ENCODE results near the gene SUV39H1. TPM values are rescaled to one million over a fixed set of nuclear protein-coding genes. Genes with fewer than 3 reads are reported as not detected.

The SUV39H1 gene
- total RNA-seq, 4 donors from 2014 or later: 5.9 to 15.1 (median 8.7) TPM

GRCh38 chrX:48700951-48701653 lies 4.6 kb downstream of the SUV39H1 start:
- TF ChIP-seq POLR2AphosphoS5 (IDR thresholded peaks at IDR 0.05) (no peak), POLR2A (IDR thresholded peaks at IDR 0.05) (no peak), EP300 (IDR thresholded peaks at IDR 0.05) (no peak), CTCF (IDR thresholded peaks at IDR 0.05) (no peak)
- peaks cover 15% of the 10 kb centered on the region for H3K4me1 ChIP-seq
- 67% methylated on average over 1 of the region's 3 CpGs for WGBS
- DNase-seq (ENCODE audit: low spot score in 2 of 2): no peak
- H3K36me3 ChIP-seq: peaks cover 24% of the 10 kb centered on the region
- H3K27ac ChIP-seq: no peak overlapping the region
- no peak overlapping the region for H3K4me3 ChIP-seq
- H3K27me3 ChIP-seq: no peaks in the 10 kb centered on the region
- H3K9me3 ChIP-seq: no peaks in the 10 kb centered on the region

- TF ChIP-seq CTCF (IDR thresholded peaks at IDR 0.05): no peak
- no peak for TF ChIP-seq POLR2A (IDR thresholded peaks at IDR 0.05)
- TF ChIP-seq EP300 (IDR thresholded peaks at IDR 0.05): no peak
- TF ChIP-seq POLR2AphosphoS5 (IDR thresholded peaks at IDR 0.05): no peak
Observed at GRCh38 chrX:48702032-48702431, 5.5 kb downstream of the SUV39H1 start.

GRCh38 chrX:48702716-48703115 lies 6.2 kb downstream of the SUV39H1 start:
- no peaks in the 10 kb centered on the region for H3K27me3 ChIP-seq
- H3K36me3 ChIP-seq: peaks cover 24% of the 10 kb centered on the region
- peaks cover 8% of the 10 kb centered on the region for H3K4me1 ChIP-seq
- TF ChIP-seq EP300 (IDR thresholded peaks at IDR 0.05) (no peak), POLR2A (IDR thresholded peaks at IDR 0.05) (no peak), CTCF (IDR thresholded peaks at IDR 0.05) (no peak), POLR2AphosphoS5 (IDR thresholded peaks at IDR 0.05) (no peak)
- H3K4me3 ChIP-seq: no peak overlapping the region
- H3K9me3 ChIP-seq: no peaks in the 10 kb centered on the region
- DNase-seq (ENCODE audit: low spot score in 2 of 2): no peak
- WGBS: 83% methylated on average over 4 of the region's 4 CpGs
- H3K27ac ChIP-seq: no peak overlapping the region

More at GRCh38 chrX:48702032-48702431, 5.5 kb downstream of the SUV39H1 start:
- Histone ChIP-seq H3K4me3 (no peak overlapping the region), H3K4me1 (peaks cover 15% of the 10 kb centered on the region), H3K27ac (no peak overlapping the region), H3K36me3 (peaks cover 24% of the 10 kb centered on the region), H3K9me3 (no peaks in the 10 kb centered on the region), H3K27me3 (no peaks in the 10 kb centered on the region)
- 65% methylated on average over 2 of the region's 2 CpGs for whole genome bisulfite sequencing
- DNase-seq (ENCODE audit: low spot score in 2 of 2): no peak

- WGBS: 72% methylated on average over 7 of the region's 7 CpGs
- Histone ChIP-seq H3K4me1 (peaks cover 6% of the 10 kb centered on the region), H3K36me3 (peaks cover 24% of the 10 kb centered on the region), H3K27ac (no peak overlapping the region), H3K27me3 (no peaks in the 10 kb centered on the region), H3K4me3 (no peak overlapping the region), H3K9me3 (no peaks in the 10 kb centered on the region)
- DNase-seq (ENCODE audit: low spot score in 2 of 2): no peak
- TF ChIP-seq POLR2AphosphoS5 (IDR thresholded peaks at IDR 0.05) (no peak), CTCF (IDR thresholded peaks at IDR 0.05) (no peak), POLR2A (IDR thresholded peaks at IDR 0.05) (no peak), EP300 (IDR thresholded peaks at IDR 0.05) (no peak)
Observed at GRCh38 chrX:48703228-48703627, 6.7 kb downstream of the SUV39H1 start.

DNA sequence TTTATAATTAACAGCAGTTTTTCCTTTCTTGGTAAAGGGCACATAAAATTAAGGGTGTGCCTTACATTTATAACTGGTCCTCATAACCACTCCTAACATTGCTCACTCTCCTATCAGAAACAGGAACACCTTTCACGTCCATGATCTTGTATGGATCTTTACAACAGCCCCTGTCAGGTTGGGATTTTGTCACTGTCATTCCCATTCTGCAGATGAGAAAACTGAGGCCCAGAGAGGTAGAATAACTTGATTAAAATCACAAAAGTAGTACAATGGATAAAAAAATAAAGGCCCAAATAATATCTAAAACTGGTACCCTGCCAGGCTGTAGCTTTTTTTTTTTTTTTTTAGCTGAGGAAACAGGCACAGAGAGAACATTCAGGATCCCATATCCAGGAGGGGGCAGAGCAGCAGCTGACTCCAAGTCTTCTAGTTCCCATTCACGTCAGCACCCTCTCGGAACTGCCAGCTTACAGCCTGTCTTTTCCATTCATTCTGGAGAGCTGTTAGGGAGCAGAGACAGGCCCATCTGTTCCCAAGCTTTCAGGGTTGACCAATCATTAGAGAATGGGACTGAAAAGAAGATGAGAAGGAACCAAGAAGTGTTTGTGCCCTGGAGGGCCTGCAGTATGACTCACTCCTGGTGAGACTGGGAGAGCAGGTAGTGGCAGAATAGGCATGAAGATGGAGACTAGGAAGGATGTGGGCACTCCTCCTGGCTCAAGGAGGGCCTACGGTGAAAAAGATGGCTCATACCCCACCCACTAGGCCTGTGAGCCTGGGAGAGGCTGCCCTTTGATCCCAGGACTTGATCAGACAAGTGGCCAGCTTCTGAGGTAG lies 7.3 kb downstream of the SUV39H1 start:
- WGBS: 40% methylated on average over 4 of the region's 4 CpGs
- Histone ChIP-seq H3K4me3 (no peak overlapping the region), H3K4me1 (peaks cover 6% of the 10 kb centered on the region), H3K27me3 (no peaks in the 10 kb centered on the region), H3K9me3 (no peaks in the 10 kb centered on the region), H3K36me3 (peaks cover 24% of the 10 kb centered on the region), H3K27ac (peak overlapping the region; percentile 64)
- no peak for DNase-seq (ENCODE audit: low spot score in 2 of 2)
- TF ChIP-seq CTCF (IDR thresholded peaks at IDR 0.05): no peak
- no peak for TF ChIP-seq POLR2A (IDR thresholded peaks at IDR 0.05)
- no peak for TF ChIP-seq EP300 (IDR thresholded peaks at IDR 0.05)
- no peak for TF ChIP-seq POLR2AphosphoS5 (IDR thresholded peaks at IDR 0.05)

All from suprapubic skin (tissue), 4 donors.